PC-3 (cell line): ENCODE measurements around the gene SPACDR.

Experiments used
- CTCF ChIP-seq: fragments of 300-600 bp; sonication (generic); conservative IDR thresholded peaks from 2 replicates; pipeline ENCODE4 v1.5.1; 2017; ENCODE audit warnings: antibody characterized with exemption, low read depth, mild to moderate bottlenecking, low read length
- EZH2 ChIP-seq: fragments of 300-600 bp; sonication (generic); IDR thresholded peaks from one replicate; pipeline ENCODE4 v1.6.1; 2017; ENCODE audit warnings: antibody characterized with exemption, mild to moderate bottlenecking, low read length; ENCODE audit not compliant: unreplicated experiment
- EZH2phosphoT487 ChIP-seq: fragments of 300-600 bp; sonication (generic); IDR thresholded peaks from 2 replicates; pipeline ENCODE4 v1.6.1; 2018; ENCODE audit warnings: mild to moderate bottlenecking, antibody characterized with exemption, low read length, borderline replicate concordance

- TF ChIP-seq CTCF (no peak), EZH2 (no peak), EZH2phosphoT487 (no peak)
Measured at GRCh38 chr7:100443096-100443840, 20.8 kb downstream of the SPACDR start.
